Activated naive CD4-positive, alpha-beta T cell treated with anti-CD3 and anti-CD28 coated beads, Interleukin-2, amount 10 ng/mL, durations not matched to agents 5 hours and 36 hours (primary cell): ENCODE data around the gene ALKAL2. TPM values are rescaled to one million over a fixed set of nuclear protein-coding genes. Genes with fewer than 3 reads are reported as not detected.

Experiments
- total RNA-seq, 2 experiments: library from RNA; stranded (reverse); gene quantifications; one replicate each; pipeline ENCODE4 v1.2.3, GENCODE V29; 2021

Gene ALKAL2, protein sequence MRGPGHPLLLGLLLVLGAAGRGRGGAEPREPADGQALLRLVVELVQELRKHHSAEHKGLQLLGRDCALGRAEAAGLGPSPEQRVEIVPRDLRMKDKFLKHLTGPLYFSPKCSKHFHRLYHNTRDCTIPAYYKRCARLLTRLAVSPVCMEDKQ
- total RNA-seq = under 1 TPM in 1 of 2 experiments, not detected in 1; 0.43 TPM

DNA sequence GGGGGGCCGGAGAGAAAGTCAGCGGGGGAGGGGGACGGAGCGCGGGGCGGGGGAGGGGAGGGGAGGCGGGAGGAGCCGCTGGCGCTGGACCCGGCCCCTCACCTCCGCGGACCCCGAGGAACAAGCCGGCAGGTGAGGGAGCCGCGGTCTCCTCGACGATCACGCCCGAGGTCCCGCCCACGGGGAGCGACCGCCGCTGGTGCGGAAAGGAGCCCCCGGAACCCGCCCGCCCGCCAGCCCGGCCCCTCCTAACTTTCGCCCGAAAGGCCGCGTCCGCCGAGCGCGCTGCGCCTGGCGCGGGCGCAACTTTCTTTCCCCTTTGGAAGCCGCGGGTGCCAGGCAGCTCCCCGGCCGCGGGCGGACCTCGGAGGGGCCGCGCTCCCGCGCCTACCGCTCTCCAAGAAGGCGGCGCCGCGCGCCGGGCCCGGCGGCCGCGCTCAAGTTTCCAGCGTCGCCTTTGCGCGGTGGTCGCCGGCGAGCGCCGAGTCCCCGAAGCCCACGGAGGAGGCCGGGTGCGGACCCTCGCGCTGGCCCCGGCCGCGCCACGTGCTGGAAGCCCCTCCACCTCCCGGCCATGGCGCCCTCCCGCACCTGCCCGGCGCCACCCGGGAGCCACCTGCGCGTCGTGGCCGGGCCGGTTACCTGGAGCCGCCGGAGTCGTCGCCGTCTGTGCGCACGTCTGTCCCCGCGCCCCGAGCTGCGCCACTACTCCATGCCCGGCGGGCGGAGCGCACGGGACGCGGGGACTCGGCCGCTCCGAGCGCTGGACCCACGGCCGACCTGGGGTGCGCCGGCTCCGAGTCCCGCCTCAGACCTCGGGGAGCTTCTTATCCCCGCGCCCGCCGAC, at the start of gene ALKAL2:
TSS of gene ALKAL2 (minus strand) at position 181 of the 847 bp plus-strand sequence. CDS start 256 bp downstream, outside the sequence.

DNA sequence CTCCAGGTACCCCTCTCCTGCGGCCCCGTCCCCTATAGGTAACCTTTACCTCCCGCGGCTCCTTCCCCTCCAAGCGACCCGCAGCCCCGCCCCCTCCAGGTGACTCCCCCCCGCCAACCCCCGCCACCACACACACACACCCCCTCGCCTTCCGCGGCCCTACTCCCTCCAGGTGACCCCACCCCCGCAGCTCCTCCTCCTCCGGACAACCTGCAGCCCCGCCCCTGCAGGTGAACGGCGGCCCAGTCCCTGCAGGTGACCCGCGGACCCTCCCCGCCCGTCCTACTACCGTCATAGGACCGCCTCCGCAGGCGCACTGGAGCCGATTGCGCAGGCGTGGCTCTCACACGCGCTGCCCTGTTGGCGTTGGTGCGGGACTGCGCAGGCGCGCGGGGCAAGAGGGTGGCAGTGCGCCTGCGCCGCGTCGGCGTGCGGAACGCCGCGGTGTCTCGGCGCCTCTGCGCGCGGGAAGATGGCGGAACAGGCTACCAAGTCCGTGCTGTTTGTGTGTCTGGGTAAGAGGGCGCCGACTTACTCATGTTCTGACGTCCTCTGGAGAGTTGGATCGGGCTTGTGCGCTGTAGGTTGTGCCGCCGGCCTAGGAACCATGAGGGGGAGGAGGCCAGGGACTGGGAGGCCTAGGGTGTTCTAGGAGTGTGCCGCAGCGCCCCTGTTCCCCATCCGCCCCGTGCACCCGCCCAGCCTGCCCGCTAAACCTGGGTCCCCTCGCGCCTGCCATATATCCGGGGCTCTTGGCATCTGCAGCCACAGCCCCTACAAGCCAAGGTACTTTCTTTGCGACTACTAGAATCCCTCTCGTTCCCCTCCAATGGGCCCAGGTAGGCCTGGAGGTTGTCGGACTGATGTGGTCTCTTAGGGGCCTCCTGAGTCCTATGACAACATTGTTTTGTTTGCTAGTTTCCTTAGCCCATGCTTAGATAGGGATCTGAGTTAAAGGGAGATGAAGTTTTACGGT, 23.1 kb downstream of the ALKAL2 start, which contains the start of gene ACP1:
TSS of gene ACP1 (plus strand) at position 455 of the 976 bp plus-strand sequence. CDS start at position 473, 18 bp downstream.

DNA sequence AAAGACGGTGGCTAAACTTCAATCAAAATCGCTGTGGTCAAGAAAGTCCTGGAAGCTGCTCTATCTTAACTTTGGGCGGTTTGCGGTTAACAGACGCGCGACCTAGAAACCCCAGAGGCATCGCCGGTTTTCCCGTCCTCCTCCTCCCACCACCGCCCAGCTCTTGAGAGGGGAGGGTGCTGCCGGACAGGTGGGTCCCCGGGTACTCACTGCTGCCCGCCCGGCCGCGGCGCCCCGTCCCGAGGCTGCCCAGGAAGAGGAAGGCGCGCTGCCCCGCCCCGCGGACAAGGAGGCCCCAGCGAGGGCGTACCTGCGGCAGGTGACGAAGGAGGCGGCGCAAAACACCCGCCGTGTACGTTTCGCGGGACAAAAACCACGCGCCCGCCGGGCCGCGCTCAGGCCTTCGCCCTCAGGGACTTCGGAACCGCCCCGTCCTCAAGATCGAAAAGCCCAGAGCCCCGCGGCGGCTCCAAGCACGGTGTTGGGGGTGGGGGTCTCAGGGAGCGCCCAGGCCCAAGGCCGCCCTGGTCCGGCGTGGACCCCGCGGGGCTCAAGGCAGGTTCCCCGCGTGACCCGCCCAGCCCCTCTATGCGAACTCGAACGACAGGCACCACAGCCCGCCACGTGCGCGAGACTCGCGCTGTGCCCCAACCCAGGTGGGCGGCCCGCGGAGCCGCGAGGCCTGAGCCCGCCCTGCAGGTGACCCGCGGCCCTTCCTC, 24.0 kb downstream of the ALKAL2 start, which contains the start of gene SH3YL1:
TSS of gene SH3YL1 (minus strand) at position 259 of the 719 bp plus-strand sequence. CDS start at position 211, 48 bp downstream.

Other genes with a start within 250 kb of the ALKAL2 start
- under 1 TPM; 0.22 to 0.30 TPM for gene FAM110C, start 241.6 kb downstream of the ALKAL2 start, total RNA-seq
- gene SH3YL1, start 24.1 kb downstream of the ALKAL2 start, total RNA-seq = 10 to 100 TPM; 28.7 to 30.8 TPM
- 10 to 100 TPM; 83.2 to 87.7 TPM for gene ACP1, start 23.1 kb downstream of the ALKAL2 start, total RNA-seq